H9 (cell line): ENCODE data around the gene C16orf90. TPM values are rescaled to one million over a fixed set of nuclear protein-coding genes. Genes with fewer than 3 reads are reported as not detected.

Experiments used
- DNase-seq: peaks from one replicate; pipeline ENCODE4 v3.0.0-alpha.2; 2017
- H2AFZ ChIP-seq: one replicate; pipeline ENCODE4 v1.6.1; 2013; ENCODE audit warnings: mild to moderate bottlenecking, low read length, control low read depth, moderate library complexity
- H2AK5ac ChIP-seq: 2 replicates; pipeline ENCODE4 v1.6.1; 2013; ENCODE audit warnings: low read length, control low read depth, mixed read lengths; ENCODE audit not compliant: insufficient read length
- H2BK120ac ChIP-seq: one replicate; pipeline ENCODE4 v1.6.1; 2013; ENCODE audit warnings: low read depth, mild to moderate bottlenecking, low read length, control low read depth, inconsistent platforms; ENCODE audit not compliant: poor library complexity, severe bottlenecking
- H2BK12ac ChIP-seq: 2 replicates; pipeline ENCODE4 v1.6.1; 2013; ENCODE audit warnings: low read length, control low read depth, mixed read lengths, low read depth; ENCODE audit not compliant: insufficient read length
- H2BK15ac ChIP-seq: 2 replicates; pipeline ENCODE4 v1.6.1; 2013; ENCODE audit warnings: low read depth, low read length, control low read depth
- H2BK20ac ChIP-seq: one replicate; pipeline ENCODE4 v1.6.1; 2013; ENCODE audit warnings: low read depth, mild to moderate bottlenecking, low read length, control low read depth, inconsistent platforms; ENCODE audit not compliant: poor library complexity, severe bottlenecking
- H2BK5ac ChIP-seq: 2 replicates; pipeline ENCODE4 v1.6.1; 2013; ENCODE audit warnings: low read length, control low read depth, mixed read lengths; ENCODE audit not compliant: insufficient read length
- H3K14ac ChIP-seq: 2 replicates; pipeline ENCODE4 v1.6.1; 2013; ENCODE audit warnings: low read length, control low read depth; ENCODE audit not compliant: insufficient read depth
- H3K18ac ChIP-seq: 2 replicates; pipeline ENCODE4 v1.6.1; 2013; ENCODE audit warnings: low read depth, mild to moderate bottlenecking, mixed read lengths, low read length, control low read depth; ENCODE audit not compliant: insufficient read length
- H3K23ac ChIP-seq: 2 replicates; pipeline ENCODE4 v1.6.1; 2013; ENCODE audit warnings: low read length, control low read depth, mixed read lengths, low read depth; ENCODE audit not compliant: insufficient read length
- H3K23me2 ChIP-seq: 2 replicates; pipeline ENCODE4 v1.6.1; 2013; ENCODE audit warnings: low read depth, mild to moderate bottlenecking, mixed read lengths, low read length, control low read depth; ENCODE audit not compliant: insufficient read length, poor library complexity, severe bottlenecking
- H3K27ac ChIP-seq: 2 replicates; pipeline ENCODE4 v1.5.1; 2013; ENCODE audit warnings: low read length, control low read depth, mixed read lengths, low read depth; ENCODE audit not compliant: insufficient read length
- H3K27me3 ChIP-seq: 2 replicates; pipeline ENCODE4 v1.6.1; 2013; ENCODE audit warnings: low read length, control low read depth, inconsistent platforms; ENCODE audit not compliant: insufficient read depth
- H3K4ac ChIP-seq: 2 replicates; pipeline ENCODE4 v1.6.1; 2013; ENCODE audit warnings: low read depth, mild to moderate bottlenecking, control low read depth, inconsistent platforms, low read length, moderate library complexity
- H3K4me1 ChIP-seq: 2 replicates; pipeline ENCODE4 v1.6.1; 2013; ENCODE audit warnings: low read length, control low read depth, inconsistent platforms; ENCODE audit not compliant: insufficient read depth
- H3K4me2 ChIP-seq: 2 replicates; pipeline ENCODE4 v1.6.1; 2013; ENCODE audit warnings: low read length, control low read depth, mixed read lengths; ENCODE audit not compliant: insufficient read length, insufficient read depth
- H3K56ac ChIP-seq: 2 replicates; pipeline ENCODE4 v1.6.1; 2013; ENCODE audit warnings: low read depth, mild to moderate bottlenecking, mixed read lengths, low read length, control low read depth; ENCODE audit not compliant: insufficient read length
- H3K79me1 ChIP-seq: 2 replicates; pipeline ENCODE4 v1.6.1; 2013; ENCODE audit warnings: low read depth, mild to moderate bottlenecking, moderate library complexity, low read length, control low read depth, inconsistent platforms; ENCODE audit not compliant: insufficient read depth, poor library complexity, severe bottlenecking
- H3K79me2 ChIP-seq: 2 replicates; pipeline ENCODE4 v1.6.1; 2013; ENCODE audit warnings: low read length, control low read depth, inconsistent platforms; ENCODE audit not compliant: insufficient read depth
- H3K9ac ChIP-seq: 2 replicates; pipeline ENCODE4 v1.6.1; 2013; ENCODE audit warnings: low read length, control low read depth, mixed read lengths; ENCODE audit not compliant: insufficient read length; ENCODE audit errors: extremely low read depth
- H3K9me3 ChIP-seq: one replicate; pipeline ENCODE4 v1.6.1; 2013; ENCODE audit warnings: low read depth, low read length, inconsistent platforms; ENCODE audit not compliant: control insufficient read depth
- H3T11ph ChIP-seq: one replicate; pipeline ENCODE4 v1.6.1; 2013; ENCODE audit warnings: mild to moderate bottlenecking, low read length, control low read depth, inconsistent platforms
- H4K20me1 ChIP-seq: one replicate; pipeline ENCODE4 v1.6.1; 2013; ENCODE audit not compliant: control insufficient read depth, insufficient read length, insufficient read depth
- H4K5ac ChIP-seq: 2 replicates; pipeline ENCODE4 v1.6.1; 2013; ENCODE audit warnings: low read depth, mild to moderate bottlenecking, mixed read lengths, low read length, control low read depth; ENCODE audit not compliant: insufficient read length
- H4K8ac ChIP-seq: replicated peaks from 2 replicates; pipeline ENCODE4 v1.6.1; 2013; ENCODE audit warnings: low read length, control low read depth, mixed read lengths, low read depth; ENCODE audit not compliant: insufficient read length
- H4K91ac ChIP-seq: 2 replicates; pipeline ENCODE4 v1.6.1; 2013; ENCODE audit warnings: low read depth, mild to moderate bottlenecking, moderate library complexity, mixed read lengths, low read length, control low read depth; ENCODE audit not compliant: insufficient read length
- H3K27ac Mint-ChIP-seq, 3 experiments: 2 replicates in 2 of 3; 3 replicates in 1 of 3; pipeline ENCODE4 v1.8.0; 2020 to 2021; ENCODE audit warnings: mixed read lengths in 3 of 3, mild to moderate bottlenecking in 1 of 3, moderate library complexity in 1 of 3
- H3K27me3 Mint-ChIP-seq: 2 replicates; pipeline ENCODE4 v1.8.0; 2021; ENCODE audit warnings: low read depth, mild to moderate bottlenecking, moderate library complexity, mixed read lengths
- H3K36me3 Mint-ChIP-seq, 3 experiments: 2 replicates in 2 of 3; 3 replicates in 1 of 3; pipeline ENCODE4 v1.8.0; 2020 to 2021; ENCODE audit warnings: low read depth in 3 of 3, mixed read lengths in 3 of 3; ENCODE audit not compliant: insufficient read depth in 1 of 3
- H3K4me1 Mint-ChIP-seq, 2 experiments: 2 replicates each; pipeline ENCODE4 v1.8.0; 2020; ENCODE audit warnings: mixed read lengths in 2 of 2
- H3K4me3 Mint-ChIP-seq, 2 experiments: 2 replicates in 1 of 2; 3 replicates in 1 of 2; pipeline ENCODE4 v1.8.0; 2020 to 2021; ENCODE audit warnings: mild to moderate bottlenecking in 2 of 2, mixed read lengths in 2 of 2, moderate library complexity in 1 of 2
- H3K9me3 Mint-ChIP-seq, 2 experiments: 2 replicates in 1 of 2; 3 replicates in 1 of 2; pipeline ENCODE4 v1.8.0; 2020; ENCODE audit warnings: mild to moderate bottlenecking in 2 of 2, mixed read lengths in 2 of 2, moderate library complexity in 1 of 2
- CTCF ChIP-seq: fragments of 200-600 bp; sonication (generic); conservative IDR thresholded peaks from 3 replicates; pipeline ENCODE4 v1.8.0; 2021; ENCODE audit warnings: antibody characterized with exemption, mild to moderate bottlenecking
- WGBS: extraction: QIAGEN DNeasy Blood & Tissue Kit; methylation state at CpG from one replicate; pipeline ENCODE4 v1.1.7; 2013; ENCODE audit warnings: missing lambda C conversion rate, low lambda C conversion rate, mixed read lengths; ENCODE audit not compliant: insufficient read length; ENCODE audit errors: extremely low coverage; 5-methylcytosine and 5-hydroxymethylcytosine counted together
- total RNA-seq: library from RNA; stranded (reverse); gene quantifications from 2 replicates; pipeline ENCODE4 v1.2.1, GENCODE V29; 2021

The C16orf90 gene
- total RNA-seq, 1 experiment from 2014 or later, result not detected

GRCh38 chr16:3486506-3487215 lies 8.6 kb downstream of the C16orf90 start:
- Mint-ChIP-seq H3K4me1 (peaks cover under 1% of the 10 kb centered on the region in 2 experiments), H3K27me3 (no peaks in the 10 kb centered on the region; the same call in 1 of the 2 replicates), H3K4me3 (0 out of 5 replicates have a peak overlapping the region, but pooled peaks of 1 of the 2 experiments have one; percentile 29), H3K27ac (peak overlapping the region in 1 of 3 experiments; percentile 55; a peak in 1 of 7 replicates), H3K36me3 (peaks cover 25 to 50% (median 38%) of the 10 kb centered on the region in 3 experiments; a peak in 6 of 7 replicates), H3K9me3 (no peaks in the 10 kb centered on the region)
- Histone ChIP-seq H4K20me1 (no peaks in the 10 kb centered on the region), H3K27me3 (no peaks in the 10 kb centered on the region), H2BK5ac (no peak overlapping the region), H3K79me1 (no peaks in the 10 kb centered on the region), H3K56ac (no peak overlapping the region), H3K27ac (no peak overlapping the region), H3K9ac (no peak overlapping the region), H3K4me1 (no peaks in the 10 kb centered on the region), H3K79me2 (no peaks in the 10 kb centered on the region), H4K91ac (no peak overlapping the region), H2BK12ac (no peak overlapping the region), H2BK15ac (no peak overlapping the region), H4K5ac (no peak overlapping the region), H2BK120ac (no peak overlapping the region), H3K4ac (no peak overlapping the region), H3K14ac (no peak overlapping the region), H3K9me3 (no peaks in the 10 kb centered on the region), H2AK5ac (no peak overlapping the region), H2BK20ac (no peak overlapping the region), H3T11ph (no peak overlapping the region), H4K8ac (no peak overlapping the region), H3K23me2 (no peaks in the 10 kb centered on the region), H3K18ac (no peak overlapping the region), H3K4me2 (no peak overlapping the region), H2AFZ (no peak overlapping the region), H3K23ac (no peak overlapping the region)
- DNase-seq, result no peak
- WGBS, result no CpG with 5 or more reads among the region's 24 CpGs
- TF ChIP-seq CTCF, result no peak
